NOMO-1 treated with DMSO at 0.1 percent for 48 hours (cell line): Measurements from ENCODE around the gene GAPVD1.
"Not testable (repeated sequence)": the region's sequence is repeated elsewhere in the genome, so short reads cannot be mapped to it uniquely, and the experiment has no call there.

ENCODE experiments used
- DNase-seq: peaks from one replicate; lab custom pipeline; 2025; ENCODE audit not compliant: unreplicated experiment; lab: John Stamatoyannopoulos, UW

Gene GAPVD1

DNA sequence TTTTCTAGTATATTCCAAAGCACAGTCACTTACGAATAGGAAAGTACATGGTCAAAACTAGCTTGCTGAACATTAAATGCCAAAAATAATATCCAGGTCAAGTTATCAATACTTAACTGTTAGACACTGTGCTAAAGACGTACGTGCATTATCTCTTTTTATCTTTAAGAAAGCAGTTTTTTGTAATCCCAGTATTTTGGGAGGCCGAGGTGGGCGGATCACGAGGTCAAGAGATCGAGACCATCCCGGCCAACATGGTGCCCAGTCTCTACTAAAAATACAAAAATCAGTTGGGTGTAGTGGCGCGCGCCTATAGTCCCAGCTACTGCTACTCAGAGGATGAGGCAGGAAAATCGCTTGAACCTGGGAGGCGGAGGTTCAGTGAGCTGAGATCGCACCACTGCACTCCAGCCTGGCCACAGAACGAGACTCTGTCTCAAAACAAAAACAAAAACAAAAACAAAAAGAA, 17.8 kb upstream of the GAPVD1 start:
- DNase-seq, result no peak

DNA sequence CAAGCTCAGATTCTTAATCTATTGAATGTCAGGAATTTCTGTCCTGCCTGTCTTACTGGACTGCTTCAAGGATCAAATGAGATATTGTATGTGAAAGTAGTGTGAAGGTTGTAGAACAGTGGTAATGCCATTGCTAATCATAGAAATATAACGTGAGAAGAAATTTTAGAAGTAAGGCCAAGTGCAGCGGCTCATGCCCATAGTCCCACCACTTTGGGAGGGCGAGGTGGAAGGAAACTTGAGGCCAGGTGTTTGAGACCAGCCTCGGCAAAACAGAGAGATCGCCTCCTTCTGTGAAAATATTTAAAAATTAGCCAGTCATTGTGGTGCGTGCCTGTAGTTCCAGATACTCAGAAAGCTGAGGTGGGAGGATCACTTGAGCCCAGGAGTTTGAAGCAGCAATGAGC, 15.4 kb upstream of the GAPVD1 start:
- no peak for DNase-seq

DNA sequence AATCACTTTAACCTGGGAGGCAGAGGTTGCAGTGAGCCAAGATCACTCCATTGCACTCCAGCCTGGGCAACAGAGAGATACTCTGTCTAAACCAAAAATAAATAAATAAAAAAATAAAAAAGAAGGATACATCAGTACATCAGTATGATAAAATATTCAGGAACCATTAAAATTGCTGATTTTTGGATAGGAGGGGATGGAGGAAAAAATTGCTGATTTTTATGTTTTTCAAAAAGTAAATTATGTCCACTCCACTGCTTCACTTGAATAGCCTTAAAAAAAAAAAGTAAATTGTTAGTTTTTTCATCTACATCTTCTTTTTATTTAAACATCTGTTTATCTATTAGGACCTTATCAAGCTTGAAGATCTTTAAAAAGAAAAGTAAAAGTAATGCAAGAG, 7.4 kb upstream of the GAPVD1 start:
- DNase-seq, result no peak

DNA sequence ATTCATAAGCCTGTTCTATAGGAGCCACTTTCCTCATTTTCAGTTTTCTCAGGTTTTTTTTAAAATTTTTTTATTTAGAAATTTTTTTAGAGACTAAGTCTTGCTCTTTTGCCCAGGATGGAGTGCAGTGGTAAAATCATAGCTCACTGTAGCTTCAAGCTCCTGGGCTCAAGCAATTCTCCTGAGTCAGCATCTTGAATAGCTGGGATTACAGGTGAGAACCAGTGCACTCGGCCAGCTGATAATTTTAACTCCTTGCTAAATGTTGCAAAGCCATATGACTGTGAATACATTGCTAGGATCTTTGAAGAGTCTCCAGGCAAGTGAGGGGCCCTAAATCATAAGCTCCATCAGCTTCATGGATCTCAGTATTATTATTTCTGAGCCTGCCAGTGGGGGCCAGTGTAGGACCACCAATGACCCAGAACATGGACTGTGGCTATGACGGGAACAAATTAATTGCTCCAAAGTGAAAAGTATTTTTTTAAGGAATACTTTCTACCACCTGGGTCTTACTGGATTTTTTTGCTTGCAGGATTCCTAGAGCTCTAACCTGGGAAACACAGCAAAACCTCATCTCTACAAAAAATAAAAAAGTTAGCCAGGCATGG, 5.7 kb upstream of the GAPVD1 start:
- no peak for DNase-seq

DNA sequence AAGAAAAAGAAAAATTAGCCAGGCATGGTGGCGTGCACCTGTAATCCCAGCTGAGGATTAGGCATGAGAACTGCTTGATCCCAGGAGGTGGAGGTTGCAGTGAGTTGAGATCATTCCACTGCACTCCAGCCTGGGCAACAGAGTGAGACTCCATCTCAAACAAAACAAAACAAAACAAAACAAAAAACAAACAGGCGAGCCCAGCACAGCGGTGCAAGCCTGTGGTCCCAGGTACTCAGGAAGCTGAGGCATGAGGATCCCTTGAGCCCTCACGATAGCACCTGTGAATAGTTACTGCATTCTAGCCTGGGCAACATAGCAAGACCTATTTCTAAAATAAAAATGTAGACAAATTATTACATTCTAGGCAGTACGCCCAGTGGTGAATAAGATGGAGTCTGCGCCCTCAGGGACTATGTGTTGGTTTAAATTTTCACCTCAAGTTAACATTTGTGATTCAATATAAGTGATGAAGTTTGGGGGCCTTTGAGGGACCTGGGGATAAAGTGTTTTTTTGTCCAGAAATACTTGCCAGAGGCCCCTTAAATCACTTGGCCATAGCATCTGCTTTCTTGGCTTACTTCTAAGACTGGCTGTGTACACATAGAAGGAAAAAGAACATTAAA, 3.4 kb upstream of the GAPVD1 start:
- no peak for DNase-seq

DNA sequence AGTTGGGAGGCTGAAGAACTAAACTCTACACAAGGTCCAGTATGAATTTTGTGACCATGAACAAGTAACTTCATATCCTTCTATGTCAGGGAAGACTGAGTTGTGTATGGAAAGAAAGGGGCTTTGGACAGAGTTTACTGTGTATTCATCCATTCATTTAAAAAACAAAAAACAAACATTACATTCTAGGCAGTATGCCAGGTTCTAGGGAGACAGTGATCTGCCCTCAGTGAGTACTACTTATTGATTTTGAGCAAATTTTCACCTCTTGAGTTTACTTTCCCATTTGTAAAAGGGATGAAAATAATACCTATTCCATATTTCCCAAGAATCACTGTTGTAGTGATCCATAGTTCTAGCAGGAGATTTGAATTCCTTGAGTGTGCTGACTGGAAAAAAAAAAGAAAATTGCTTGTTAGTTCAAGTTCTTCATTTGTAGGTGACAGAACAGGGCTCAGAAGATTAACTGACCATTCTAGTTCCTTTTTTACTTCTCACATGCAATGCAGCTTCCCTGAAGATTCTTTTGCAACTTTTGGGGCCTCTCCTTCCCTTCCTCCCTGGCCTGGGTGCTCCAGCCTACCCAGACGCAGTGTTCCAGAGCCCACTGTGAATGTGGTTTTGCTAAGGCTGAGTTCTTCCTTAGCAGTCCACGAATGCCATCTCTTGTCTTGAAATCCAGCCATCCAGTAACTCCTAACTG, 2.6 kb upstream of the GAPVD1 start:
- peak; percentile 95 for DNase-seq

DNA sequence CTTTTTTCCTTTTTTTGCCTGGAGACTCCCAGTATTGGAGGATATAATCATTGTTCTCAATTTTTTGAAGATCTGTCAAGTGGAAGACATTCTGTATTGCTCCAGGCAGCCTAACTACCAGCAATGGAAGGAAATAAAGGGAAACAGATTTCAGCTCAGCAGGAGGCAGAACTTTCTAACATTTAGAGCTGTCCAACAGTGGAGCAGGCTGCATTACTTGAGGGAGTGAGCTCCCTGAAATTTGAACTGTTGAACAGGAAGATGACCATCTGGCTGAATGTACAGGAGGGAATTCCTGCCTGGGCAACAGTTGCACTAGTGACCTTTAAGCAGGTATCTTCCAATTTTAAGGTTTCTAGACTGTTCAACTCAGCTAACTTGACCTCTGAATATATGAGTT, 1.1 kb upstream of the GAPVD1 start:
- DNase-seq, result no peak

DNA sequence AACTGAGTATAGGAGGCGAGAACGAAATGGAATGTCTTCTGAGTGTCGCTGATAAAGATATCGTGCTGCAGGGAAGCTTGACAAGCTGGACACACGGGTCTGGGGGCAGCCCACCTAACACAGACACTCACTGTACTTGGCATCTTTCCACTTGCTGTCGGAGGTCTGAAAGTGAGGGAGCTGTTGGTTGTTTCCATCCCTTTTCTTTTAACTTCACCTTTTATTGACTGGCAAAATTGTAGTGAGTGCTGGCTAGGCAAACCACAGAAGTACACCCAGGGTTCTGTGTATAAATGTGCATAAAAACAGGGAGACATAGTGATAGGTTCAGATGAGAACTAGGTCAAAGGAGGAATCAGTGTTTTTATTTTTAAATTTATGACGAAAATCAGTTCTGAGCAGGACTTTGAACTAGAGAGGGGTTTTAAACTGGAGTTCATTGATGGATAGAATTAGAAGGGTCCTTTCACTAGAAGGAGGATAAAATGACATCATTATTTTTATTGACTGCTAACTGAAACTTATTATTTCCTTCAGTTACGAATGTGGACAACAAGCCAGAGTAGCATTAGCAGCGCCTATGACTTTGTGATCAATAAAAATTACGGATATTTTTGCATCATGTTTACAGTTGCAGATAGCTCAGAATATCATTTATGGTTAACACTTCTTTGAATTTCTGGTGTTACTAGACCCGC, 817 bp downstream of the GAPVD1 start:
- peak; percentile 27 for DNase-seq

DNA sequence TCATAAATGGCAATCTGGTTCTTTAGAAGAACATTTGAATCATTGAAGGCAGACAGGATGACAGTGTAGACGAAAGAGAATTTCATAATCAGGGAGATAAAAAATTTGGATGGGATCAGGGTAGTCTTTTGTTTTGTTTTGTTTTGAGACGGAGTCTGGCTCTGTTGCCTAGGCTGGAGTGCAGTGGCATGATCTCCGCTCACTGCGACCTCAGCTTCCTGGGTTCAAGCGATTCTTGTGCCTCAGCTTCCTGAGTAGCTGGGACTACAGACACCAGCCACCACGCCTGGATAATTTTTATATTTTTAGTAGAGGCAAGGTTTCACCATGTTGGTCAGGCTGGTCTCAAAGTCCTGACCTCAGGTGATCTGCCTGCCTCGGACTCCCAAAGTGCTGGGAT, 2.4 kb downstream of the GAPVD1 start:
- DNase-seq, result not testable (repeated sequence)

DNA sequence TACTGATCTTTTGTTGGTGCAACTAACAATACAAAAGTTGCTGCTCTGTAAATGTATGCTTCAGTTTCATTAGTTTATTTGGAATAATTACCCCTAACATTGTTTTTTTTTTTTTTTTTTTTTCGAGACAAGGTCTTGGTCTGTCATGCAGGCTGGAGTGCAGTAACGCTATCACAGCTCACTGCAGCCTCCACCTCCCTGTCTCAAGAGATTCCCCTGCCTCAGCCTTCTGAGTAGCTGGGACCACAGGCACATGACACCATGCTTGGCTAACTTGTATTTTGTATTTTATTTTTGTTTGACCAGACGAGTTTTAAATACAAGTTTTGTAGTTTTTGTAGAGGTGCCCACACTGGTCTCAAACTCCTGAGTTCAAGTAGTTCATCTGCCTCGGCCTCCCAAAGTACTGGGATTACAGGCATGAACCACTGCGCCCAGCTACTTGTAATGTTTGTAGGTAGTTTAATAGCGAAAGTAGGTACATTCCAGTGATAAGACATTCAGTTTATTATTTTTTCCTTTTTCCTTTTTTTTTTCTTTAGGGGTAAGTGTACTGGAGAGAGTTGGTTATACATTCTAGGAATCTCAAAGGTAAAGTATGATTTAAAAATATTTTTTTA, 6.9 kb downstream of the GAPVD1 start:
- DNase-seq, result no peak

DNA sequence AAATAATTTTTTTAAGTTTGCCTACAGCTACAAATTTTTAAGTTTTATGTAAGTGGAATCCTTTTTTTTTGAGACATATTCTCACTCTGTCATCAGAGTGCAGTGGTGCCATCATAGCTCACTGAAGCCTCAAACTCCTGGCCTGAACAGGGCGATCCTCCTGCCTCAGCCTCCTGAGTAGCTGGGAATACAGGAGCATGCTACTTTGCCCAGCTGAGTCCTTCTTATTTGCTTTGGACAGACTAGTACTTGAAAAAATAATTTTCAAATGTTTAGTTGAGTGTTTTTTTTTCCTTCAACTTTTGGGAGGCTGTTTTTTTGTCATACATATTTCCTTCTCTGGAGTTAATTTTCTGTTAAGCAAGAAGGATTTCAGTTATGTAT, 7.4 kb downstream of the GAPVD1 start:
- DNase-seq, result no peak

DNA sequence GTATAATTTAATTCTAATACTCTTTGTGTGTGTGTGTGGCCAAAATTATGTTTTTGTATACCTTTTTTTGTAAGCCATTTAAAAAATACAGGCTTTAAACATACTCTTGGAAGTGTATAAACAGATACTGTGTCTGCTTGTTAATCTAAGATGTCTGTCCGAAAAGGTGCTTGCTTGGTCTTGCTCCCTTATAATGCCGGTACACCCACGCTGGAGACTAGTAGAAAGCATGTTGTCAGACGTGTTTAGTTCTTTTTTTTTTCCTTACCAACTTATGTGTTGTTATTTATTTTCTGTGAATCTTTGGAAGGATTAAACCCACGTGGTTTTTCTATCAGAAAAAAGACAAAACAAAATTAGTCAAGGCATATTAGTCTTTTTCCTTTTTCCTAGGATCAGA, 9.5 kb downstream of the GAPVD1 start:
- DNase-seq, result no peak

DNA sequence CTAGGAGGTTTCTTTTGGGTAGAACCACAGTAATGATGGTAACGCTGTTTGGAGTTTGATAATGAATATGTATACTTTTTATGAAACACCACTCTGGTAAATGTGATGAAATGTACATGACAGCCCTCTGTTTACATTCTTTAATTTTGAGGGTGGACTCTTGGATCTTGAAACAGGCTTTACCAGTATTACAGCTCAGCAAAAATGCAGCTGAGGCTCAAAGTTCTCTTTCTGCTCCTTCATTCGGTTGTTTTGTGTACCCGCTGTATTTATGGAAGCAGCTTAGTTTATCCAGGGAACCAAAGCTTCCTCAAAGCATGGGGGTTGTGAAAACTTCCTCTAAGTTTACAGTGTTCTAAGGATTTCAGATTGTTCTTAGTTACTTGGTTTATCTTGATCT, 11.1 kb downstream of the GAPVD1 start:
- DNase-seq, result no peak

DNA sequence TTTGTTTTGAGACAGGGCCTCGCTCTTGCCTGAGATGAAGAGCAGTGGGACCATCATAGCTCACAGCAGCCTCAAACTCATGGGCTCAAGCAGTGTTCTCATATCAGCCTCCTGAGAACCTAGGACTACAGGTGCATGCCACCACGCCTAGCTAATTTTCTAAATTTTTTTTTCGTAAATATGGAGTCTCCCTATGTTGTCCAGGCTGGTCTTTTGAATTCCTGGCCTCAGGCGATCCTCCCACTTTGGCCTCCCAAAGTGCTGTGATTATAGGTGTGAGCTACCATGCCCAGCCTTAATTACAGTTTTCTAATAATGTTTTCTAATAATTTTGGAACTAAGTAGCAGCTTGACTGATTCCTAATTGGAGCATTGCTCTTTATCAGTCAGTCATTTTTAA, 15.1 kb downstream of the GAPVD1 start:
- no peak for DNase-seq

DNA sequence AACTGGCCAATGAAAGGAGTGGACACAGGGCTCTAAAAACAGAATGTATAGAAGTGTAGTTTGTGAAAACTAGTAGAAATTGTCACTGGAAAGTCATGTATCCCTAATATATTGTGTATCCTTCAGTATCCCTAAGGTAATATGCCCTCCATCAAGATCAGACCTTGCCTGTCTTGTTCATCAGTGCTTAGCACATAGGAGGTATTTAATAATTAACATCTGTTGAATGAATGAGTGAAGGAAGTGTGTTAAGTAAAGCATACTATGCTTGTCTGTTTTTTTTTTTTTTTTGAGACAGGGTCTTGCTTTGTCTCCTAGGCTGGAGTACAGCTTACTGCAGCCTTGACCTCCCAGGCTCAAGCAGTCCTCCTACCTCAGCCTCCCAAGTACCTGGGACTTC, 15.8 kb downstream of the GAPVD1 start:
- DNase-seq, result no peak

DNA sequence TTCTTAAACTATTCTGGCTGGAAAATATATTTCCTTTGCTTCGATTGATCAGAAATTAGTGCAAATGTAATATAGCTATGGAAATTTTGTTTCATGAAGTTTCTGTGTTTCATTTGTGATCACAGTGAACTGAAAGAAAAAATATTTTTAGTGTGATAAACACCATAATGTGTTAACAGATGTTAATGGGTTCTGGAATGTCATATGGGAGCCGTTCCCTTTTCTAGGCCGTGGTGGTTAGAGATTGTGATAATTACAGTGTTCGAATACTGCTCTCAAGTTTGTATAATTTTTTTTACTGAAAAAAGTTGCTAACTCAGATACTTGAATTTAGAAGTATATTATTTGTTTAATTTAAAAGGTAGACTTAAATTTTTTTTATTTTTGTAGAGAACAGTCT, 19.3 kb downstream of the GAPVD1 start:
- DNase-seq, result no peak

DNA sequence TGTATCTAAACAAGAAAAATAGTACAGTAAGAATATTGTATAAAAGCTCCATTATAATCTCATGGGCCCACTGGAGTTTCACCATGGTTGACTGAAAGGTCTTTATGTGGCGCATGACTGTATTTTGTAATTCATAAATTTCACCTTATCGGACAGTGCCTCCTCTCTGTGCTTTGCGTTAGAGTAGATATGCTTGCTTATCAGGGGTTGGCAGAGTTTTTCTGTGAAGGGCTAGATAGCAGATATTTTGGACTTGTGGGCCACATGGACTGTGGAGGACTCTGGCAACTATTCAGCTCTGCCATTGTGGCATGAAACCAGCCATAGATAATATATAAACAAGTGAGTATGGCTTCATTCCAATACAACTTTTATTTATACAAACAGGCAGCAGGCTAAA, 23.2 kb downstream of the GAPVD1 start:
- no peak for DNase-seq

DNA sequence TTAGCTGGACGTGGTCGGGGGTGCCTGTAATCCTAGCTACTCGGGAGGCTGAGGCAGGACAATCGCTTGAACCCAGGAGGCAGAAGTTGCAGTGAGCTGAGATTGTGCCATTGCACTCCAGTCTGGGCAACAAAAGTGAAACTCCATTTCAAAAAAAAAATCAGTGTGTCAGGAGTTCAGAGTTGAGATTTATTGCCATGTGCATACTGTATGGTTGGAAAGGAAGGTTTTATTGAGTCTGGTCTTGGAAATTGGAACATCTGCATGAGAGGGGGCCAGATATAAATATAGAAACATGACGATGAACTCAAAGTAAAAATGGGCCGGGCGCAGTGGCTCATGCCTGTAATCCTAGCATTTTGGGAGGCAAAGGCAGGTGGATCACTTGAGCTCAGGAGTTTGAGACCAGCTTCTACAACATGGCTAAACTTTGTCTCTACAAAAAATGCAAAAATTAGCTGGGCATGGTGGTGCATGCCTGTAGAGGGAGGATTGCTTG, 25.4 kb downstream of the GAPVD1 start:
- not testable (repeated sequence) for DNase-seq

DNA sequence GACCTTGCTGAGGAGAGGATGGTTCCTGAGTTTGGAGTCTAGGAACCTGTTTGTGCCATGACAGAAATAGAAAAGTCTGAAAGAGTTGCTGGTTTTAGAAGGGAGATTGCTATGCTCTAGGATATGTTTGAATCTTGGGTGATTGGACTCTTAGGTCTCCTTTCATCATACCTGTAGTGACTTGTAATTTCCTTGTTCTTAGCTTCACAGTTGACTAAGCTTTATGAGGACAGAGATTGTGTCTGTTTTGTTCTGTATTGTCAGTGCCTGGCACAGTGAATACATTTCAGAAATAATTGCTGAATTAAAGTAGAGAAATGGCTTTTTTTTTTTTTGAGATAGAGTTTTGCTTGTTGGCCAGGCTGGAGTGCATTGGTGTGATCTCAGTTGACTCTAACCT, 31.5 kb downstream of the GAPVD1 start:
- peak; percentile 9 for DNase-seq

DNA sequence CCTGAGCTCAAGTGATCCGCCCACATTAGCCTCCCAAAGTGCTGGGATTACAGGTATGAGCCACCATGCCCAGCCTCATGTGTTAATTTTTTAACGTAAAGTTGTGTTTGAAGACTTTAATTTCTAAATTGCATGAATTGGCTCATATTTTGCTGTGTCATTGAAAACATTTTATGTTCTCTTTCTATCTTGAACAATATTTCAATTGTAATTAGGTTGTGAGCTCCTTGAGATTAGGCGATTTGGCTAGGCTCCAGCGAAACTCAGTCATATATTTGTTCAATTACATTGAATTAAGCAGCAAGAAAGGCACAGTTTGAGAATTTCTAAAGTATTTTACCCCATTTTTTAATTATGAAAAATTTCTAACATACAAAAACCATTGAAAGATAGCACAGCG, 34.0 kb downstream of the GAPVD1 start:
- no peak for DNase-seq

DNA sequence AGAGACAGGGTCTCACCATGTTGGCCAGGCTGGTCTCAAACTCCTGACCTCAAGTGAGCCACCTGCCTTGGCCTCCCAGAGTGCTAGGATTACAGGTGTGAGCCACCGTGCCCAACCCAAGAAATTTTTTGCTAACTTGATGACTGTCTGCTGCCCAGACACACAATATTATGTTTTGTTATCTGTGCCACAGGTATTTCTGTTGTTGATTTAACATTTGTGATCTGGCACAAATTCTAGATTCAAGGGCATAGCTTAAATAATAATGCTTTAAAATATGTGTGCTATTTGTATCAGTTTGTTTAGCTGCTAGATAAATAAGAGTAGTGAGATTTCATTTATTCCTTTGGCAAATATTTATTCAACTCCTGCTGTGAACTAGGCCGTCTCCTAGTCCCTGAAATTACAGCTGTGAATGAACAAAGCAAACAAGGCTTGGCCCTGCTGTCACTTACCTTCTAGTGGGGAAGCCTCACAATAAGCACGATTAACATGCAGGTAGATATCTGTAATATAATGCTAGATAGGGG, 35.3 kb downstream of the GAPVD1 start:
- DNase-seq, result no peak
